Measurements from ENCODE around the gene TMX3.

The TMX3 gene

GRCh38 chr18:68714712-68715496, at the start of gene TMX3:
TSS of gene TMX3 (minus strand) at chr18:68715108. CDS start at chr18:68714981, 127 bp downstream.
- peak; percentile 94 for DNase-seq

- no peak for DNase-seq
Measured at GRCh38 chr18:68764016-68764415, 49.1 kb upstream of the TMX3 start.

- DNase-seq, result no peak
Measured at GRCh38 chr18:68763083-68763482, 48.2 kb upstream of the TMX3 start.

- no peak for DNase-seq
Measured at GRCh38 chr18:68759308-68759707, 44.4 kb upstream of the TMX3 start.

GRCh38 chr18:68757126-68757525, 42.2 kb upstream of the TMX3 start:
- no peak for DNase-seq

- no peak for DNase-seq
Measured at GRCh38 chr18:68742206-68742605, 27.3 kb upstream of the TMX3 start.

- DNase-seq, result no peak
Measured at GRCh38 chr18:68740966-68741365, 26.1 kb upstream of the TMX3 start.

- DNase-seq, result no peak
Measured at GRCh38 chr18:68739462-68739861, 24.6 kb upstream of the TMX3 start.

- no peak for DNase-seq
Measured at GRCh38 chr18:68738564-68738963, 23.7 kb upstream of the TMX3 start.

- DNase-seq, result peak; percentile 38
Measured at GRCh38 chr18:68735483-68736343, 20.8 kb upstream of the TMX3 start.

- no peak for DNase-seq
Measured at GRCh38 chr18:68734308-68734707, 19.4 kb upstream of the TMX3 start.

GRCh38 chr18:68733707-68734106, 18.8 kb upstream of the TMX3 start:
- DNase-seq, result no peak

- DNase-seq, result no peak
Measured at GRCh38 chr18:68728081-68728700, 13.3 kb upstream of the TMX3 start.

GRCh38 chr18:68727506-68727905, 12.6 kb upstream of the TMX3 start:
- DNase-seq, result no peak

- no peak for DNase-seq
Measured at GRCh38 chr18:68725346-68725745, 10.4 kb upstream of the TMX3 start.

- no peak for DNase-seq
Measured at GRCh38 chr18:68724021-68724420, 9.1 kb upstream of the TMX3 start.

GRCh38 chr18:68723539-68723938, 8.6 kb upstream of the TMX3 start:
- DNase-seq, result no peak

GRCh38 chr18:68722821-68723220, 7.9 kb upstream of the TMX3 start:
- no peak for DNase-seq

- DNase-seq, result peak; percentile 62
Measured at GRCh38 chr18:68721681-68722583, 7.0 kb upstream of the TMX3 start.

GRCh38 chr18:68714366-68714711, 569 bp downstream of the TMX3 start:
- no peak for DNase-seq

GRCh38 chr18:68713796-68714195, 1.1 kb downstream of the TMX3 start:
- peak; percentile 33 for DNase-seq

GRCh38 chr18:68713131-68713530, 1.8 kb downstream of the TMX3 start:
- DNase-seq, result no peak

- no peak for DNase-seq
Measured at GRCh38 chr18:68707646-68708045, 7.3 kb downstream of the TMX3 start.
